Adrenal gland (tissue), 12 donors: ENCODE results near the gene AMBP. TPM values are rescaled to one million over a fixed set of nuclear protein-coding genes. Genes with fewer than 3 reads are reported as not detected.

Experiments
- DNase-seq, 7 donors: peaks; one replicate each; pipeline ENCODE4 v3.0.0-alpha.2; 2019 to 2020
- H3K27ac ChIP-seq, 5 donors: fragments of 200-600 bp; sonication (generic) in 4 of 5; 1 replicate in 3 of 5; 2 replicates in 2 of 5; pipeline versions ENCODE4 v1.5.1 to v1.8.0; 2016 to 2020; ENCODE audit warnings: mild to moderate bottlenecking in 1 of 5
- H3K27me3 ChIP-seq: fragments of 200-600 bp; 2 replicates; pipeline ENCODE4 v1.8.0; 2021
- H3K36me3 ChIP-seq, 2 donors: fragments of 200-600 bp; replicated peaks in 1 of 2; 1 replicate in 1 of 2; 2 replicates in 1 of 2; pipeline versions ENCODE4 v1.5.1 to v1.8.0; 2018 to 2022
- H3K4me1 ChIP-seq, 2 donors: fragments of 200-600 bp; replicated peaks in 1 of 2; 1 replicate in 1 of 2; 2 replicates in 1 of 2; pipeline versions ENCODE4 v1.5.1 to v1.8.0; 2018 to 2021
- H3K4me3 ChIP-seq, 4 donors: fragments of 200-600 bp; sonication (generic) in 3 of 4; one replicate each; pipeline ENCODE4 v1.5.1; 2016 to 2018
- H3K9me3 ChIP-seq, 3 donors: fragments of 200-600 bp; sonication (generic) in 1 of 3; replicated peaks in 1 of 3; 1 replicate in 2 of 3; 2 replicates in 1 of 3; pipeline versions ENCODE4 v1.5.1 to v1.8.0; 2016 to 2021
- POLR2A ChIP-seq, 2 donors: fragments of 450-650 bp; IDR thresholded peaks; one replicate each; pipeline ENCODE4 v1.6.1; 2017; ENCODE audit warnings: antibody characterized with exemption in 2 of 2, mild to moderate bottlenecking in 2 of 2, moderate library complexity in 1 of 2
- WGBS, 4 donors: extraction: QIAGEN DNeasy Blood & Tissue Kit in 2 of 4; methylation state at CpG; one replicate each; pipeline versions ENCODE4 v1.1.5 to v1.1.7; 2013 to 2017; 5-methylcytosine and 5-hydroxymethylcytosine counted together
- intact Hi-C, 2 donors: fragments of 100-400 bp; cut with DNase I; formaldehyde crosslinking; loops; one replicate each; pipeline versions ENCODE4 v1.14.1 to v1.15.0; 2022 to 2023
- polyA plus RNA-seq, 3 donors: library from polyadenylated mRNA; stranded (reverse); fragments of 200-250 nt in 2 of 3; fragments of 350-450 nt in 1 of 3; fragmentation: Illumina TruSeq in 1 of 3; extraction: RNeasy Lipid Tissue Mini Kit (QIAGEN cat#74804) in 1 of 3; gene quantifications; one replicate each; pipeline ENCODE4 v1.2.3, GENCODE V29; 2013 to 2014
- total RNA-seq, 9 donors: library from RNA; depleted of rRNA in 4 of 9; stranded (reverse); fragments of >200 nt in 4 of 9; fragments of 120-200 nt in 1 of 9; fragmentation: NEBNext Ultra II Directional in 1 of 9; extraction: Animal tissue kit (Norgen Biotek cat#: 25700) in 1 of 9; gene quantifications; one replicate each; pipeline versions ENCODE4 v1.1.0 to v1.2.4, GENCODE V29; 2013 to 2023
- TF ChIP-seq, protein P1 (sequence below), 6 experiments: fragments of 450-650 bp in 4 of 6; fragments of 200-600 bp in 2 of 6; sonication (generic) in 1 of 6; IDR thresholded peaks; 1 replicate in 5 of 6; 2 replicates in 1 of 6; pipeline versions ENCODE4 v1.5.1 to v1.8.0; 2016 to 2021; ENCODE audit warnings: antibody characterized with exemption in 6 of 6, mild to moderate bottlenecking in 2 of 6, moderate library complexity in 1 of 6
- donor health status: healthy with polysubstance abuse.
- donor health status: Bipolar disorder and iron deficiency.
- donor health status: DM: yes; HTN: yes; CAD: no.
- donor health status: DM: no; HTN: no; CAD: no.
- donor health status: DM: no; HTN: no; CAD: no.
- donor health status: DM: yes; HTN: yes; CAD: no.

The AMBP gene
- total and polyA plus RNA-seq, 12 donors = 0.17 to 2.8 (median 0.44) TPM; not detected in 5

GRCh38 chr9:114033397-114034103, 44.5 kb downstream of the AMBP start:
- DNase-seq = peak in 2 of 7 donors; percentile 26 to 54
- Histone ChIP-seq H3K27me3 (no peaks in the 10 kb centered on the region), H3K36me3 (peaks cover 0 to 53% of the 10 kb centered on the region in 2 donors), H3K9me3 (no peaks in the 10 kb centered on the region), H3K27ac (no peak overlapping the region), H3K4me1 (no peaks in the 10 kb centered on the region), H3K4me3 (no peak overlapping the region)
- WGBS, 4 donors = 59 to 84% (median 71%) methylated on average over 6 to 12 of the region's 12 CpGs
- TF ChIP-seq POLR2A (IDR thresholded peaks at IDR 0.05) = no peak
- TF ChIP-seq, protein P1, sequence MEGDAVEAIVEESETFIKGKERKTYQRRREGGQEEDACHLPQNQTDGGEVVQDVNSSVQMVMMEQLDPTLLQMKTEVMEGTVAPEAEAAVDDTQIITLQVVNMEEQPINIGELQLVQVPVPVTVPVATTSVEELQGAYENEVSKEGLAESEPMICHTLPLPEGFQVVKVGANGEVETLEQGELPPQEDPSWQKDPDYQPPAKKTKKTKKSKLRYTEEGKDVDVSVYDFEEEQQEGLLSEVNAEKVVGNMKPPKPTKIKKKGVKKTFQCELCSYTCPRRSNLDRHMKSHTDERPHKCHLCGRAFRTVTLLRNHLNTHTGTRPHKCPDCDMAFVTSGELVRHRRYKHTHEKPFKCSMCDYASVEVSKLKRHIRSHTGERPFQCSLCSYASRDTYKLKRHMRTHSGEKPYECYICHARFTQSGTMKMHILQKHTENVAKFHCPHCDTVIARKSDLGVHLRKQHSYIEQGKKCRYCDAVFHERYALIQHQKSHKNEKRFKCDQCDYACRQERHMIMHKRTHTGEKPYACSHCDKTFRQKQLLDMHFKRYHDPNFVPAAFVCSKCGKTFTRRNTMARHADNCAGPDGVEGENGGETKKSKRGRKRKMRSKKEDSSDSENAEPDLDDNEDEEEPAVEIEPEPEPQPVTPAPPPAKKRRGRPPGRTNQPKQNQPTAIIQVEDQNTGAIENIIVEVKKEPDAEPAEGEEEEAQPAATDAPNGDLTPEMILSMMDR (IDR thresholded peaks at IDR 0.05) = peak; percentile 20 to 42 (median 38)
- intact Hi-C loops = no loop called here

GRCh38 chr9:114031948-114032840, 45.9 kb downstream of the AMBP start:
- TF ChIP-seq, protein P1 (IDR thresholded peaks at IDR 0.05) = no peak
- no peak for TF ChIP-seq POLR2A (IDR thresholded peaks at IDR 0.05)
- WGBS, 4 donors = 85 to 93% (median 90%) methylated on average over 11 to 19 of the region's 19 CpGs
- no peaks in the 10 kb centered on the region for H3K4me1 ChIP-seq
- no peak overlapping the region for H3K27ac ChIP-seq
- intact Hi-C loops = no loop called here
- no peak overlapping the region for H3K4me3 ChIP-seq
- H3K27me3 ChIP-seq = no peaks in the 10 kb centered on the region
- DNase-seq = peak in 1 of 7 donors; percentile 39
- H3K9me3 ChIP-seq = no peaks in the 10 kb centered on the region
- H3K36me3 ChIP-seq = peaks cover 0 to 40% of the 10 kb centered on the region in 2 donors

GRCh38 chr9:114031037-114031630, 47.0 kb downstream of the AMBP start:
- TF ChIP-seq, protein P1 (IDR thresholded peaks at IDR 0.05) = no peak
- TF ChIP-seq POLR2A (IDR thresholded peaks at IDR 0.05) = no peak
- no peak overlapping the region for H3K27ac ChIP-seq
- H3K36me3 ChIP-seq = peaks cover 0 to 30% of the 10 kb centered on the region in 2 donors
- H3K9me3 ChIP-seq = no peaks in the 10 kb centered on the region
- no peak overlapping the region for H3K4me3 ChIP-seq
- 90 to 94% (median 94%) methylated on average over 5 to 7 of the region's 7 CpGs for WGBS, 4 donors
- intact Hi-C loops = no loop called here
- no peaks in the 10 kb centered on the region for H3K27me3 ChIP-seq
- DNase-seq = peak in 1 of 7 donors; percentile 24
- no peaks in the 10 kb centered on the region for H3K4me1 ChIP-seq

DNA sequence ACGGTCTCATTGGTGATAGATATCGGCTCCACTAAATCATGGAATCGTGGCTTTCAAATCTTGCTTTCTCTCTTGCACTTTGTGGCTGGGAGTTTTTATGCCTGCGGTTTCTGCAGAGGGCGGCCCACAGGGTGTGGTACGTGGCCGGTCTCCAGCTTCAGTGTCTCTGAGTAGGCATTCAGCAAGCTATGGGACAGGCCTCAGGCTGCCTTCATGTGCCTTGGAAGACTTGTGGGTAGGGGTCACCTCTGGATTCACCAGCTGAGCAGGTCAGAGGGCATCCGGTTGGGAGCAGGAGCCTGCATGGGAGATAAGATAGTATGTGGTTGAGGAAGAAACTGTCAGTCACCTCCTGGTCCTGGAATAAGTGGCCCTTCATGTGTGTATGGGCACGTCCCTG, 47.7 kb downstream of the AMBP start:
- no peak overlapping the region for H3K4me3 ChIP-seq
- no peaks in the 10 kb centered on the region for H3K9me3 ChIP-seq
- intact Hi-C loops = no loop called here
- 91 to 95% (median 94%) methylated on average over 9 of the region's 9 CpGs for whole genome bisulfite sequencing, 4 donors
- no peaks in the 10 kb centered on the region for H3K4me1 ChIP-seq
- peaks cover 0 to 24% of the 10 kb centered on the region in 2 donors for H3K36me3 ChIP-seq
- no peak for TF ChIP-seq POLR2A (IDR thresholded peaks at IDR 0.05)
- no peaks in the 10 kb centered on the region for H3K27me3 ChIP-seq
- H3K27ac ChIP-seq = no peak overlapping the region
- peak in 1 of 7 donors; percentile 35 for DNase-seq
